GM12878 (cell line): ENCODE results near the gene KNTC1. TPM values are rescaled to one million over a fixed set of nuclear protein-coding genes. Genes with fewer than 3 reads are reported as not detected.

ENCODE experiments used
- ATAC-seq: fragments of 200-7000 bp; cut with Tn5 transposase; 3 replicates; pipeline ENCODE4 v1.9.1; 2020; ENCODE audit warnings: mild to moderate bottlenecking, moderate library complexity
- BruUV-seq: library from RNA; stranded (reverse); fragments of 400-500 nt; replicated peaks from 2 replicates; lab custom pipeline; 2021; lab: Mats Ljungman, UMichigan
- CTCF ChIA-PET: fragments of 300-600 bp; sonication (Branson Sonifier 250); formaldehyde crosslinking; extraction: SDS; loops from one replicate; lab custom pipeline; 2021; ENCODE audit warnings: inconsistent platforms; lab: Yijun Ruan, JAX
- POLR2A ChIA-PET: fragments of 350-600 bp; formaldehyde crosslinking; extraction: SDS; loops from one replicate; lab custom pipeline; 2021; ENCODE audit warnings: inconsistent platforms; lab: Charles Lee
- RAD21 ChIA-PET: fragments of 300-600 bp; sonication (Branson Sonifier 250); formaldehyde crosslinking; loops from one replicate; lab custom pipeline; 2023; ENCODE audit warnings: antibody characterized with exemption; ENCODE audit not compliant: unreplicated experiment; lab: Charles Lee
- SMC1A ChIA-PET: fragments of 300-600 bp; sonication (Branson Sonifier 250); formaldehyde crosslinking; loops from one replicate; lab custom pipeline; 2023; ENCODE audit not compliant: unreplicated experiment, uncharacterized antibody; lab: Charles Lee
- DNase-seq: peaks from one replicate; pipeline ENCODE4 v3.0.0-alpha.2; 2011; ENCODE audit warnings: low read depth, low spot score
- FAIRE-seq: peaks from 3 replicates; lab custom pipeline; 2011; peaks lifted over from hg19 to GRCh38; lab: Jason Lieb, UNC
- H2AFZ ChIP-seq: 2 replicates; pipeline ENCODE4 v1.6.0; 2011; ENCODE audit warnings: low read depth, low read length, control low read depth; ENCODE audit not compliant: control insufficient read depth
- H3K27ac ChIP-seq: 2 replicates; pipeline ENCODE4 v1.5.1; 2011; ENCODE audit warnings: control low read depth; ENCODE audit not compliant: control insufficient read depth, insufficient read depth
- H3K27me3 ChIP-seq, 2 experiments: replicated peaks in 1 of 2; 2 replicates each; pipeline versions ENCODE4 v1.6.0 to v1.6.1; 2011; ENCODE audit warnings: low read length in 1 of 2; ENCODE audit not compliant: control insufficient read depth in 2 of 2, insufficient read depth in 2 of 2
- H3K36me3 ChIP-seq, 2 experiments: 2 replicates each; pipeline ENCODE4 v1.5.1; 2011; ENCODE audit warnings: low read length in 1 of 2; ENCODE audit not compliant: control insufficient read depth in 2 of 2, insufficient read depth in 2 of 2
- H3K4me1 ChIP-seq: 2 replicates; pipeline ENCODE4 v1.6.1; 2011; ENCODE audit warnings: mild to moderate bottlenecking, low read length, moderate library complexity, mixed read lengths; ENCODE audit not compliant: control insufficient read depth, insufficient read depth
- H3K4me2 ChIP-seq: 2 replicates; pipeline ENCODE4 v1.6.0; 2011; ENCODE audit warnings: control low read depth; ENCODE audit not compliant: control insufficient read depth, insufficient read depth
- H3K4me3 ChIP-seq: fragments of 200-600 bp; sonication (generic); 2 replicates; pipeline ENCODE4 v1.5.1; 2016
- H3K79me2 ChIP-seq: 2 replicates; pipeline ENCODE4 v1.6.0; 2011; ENCODE audit warnings: low read length; ENCODE audit not compliant: control insufficient read depth, insufficient read depth
- H3K9ac ChIP-seq: 2 replicates; pipeline ENCODE4 v1.8.0; 2011; ENCODE audit warnings: low read length, control low read depth, mixed read lengths; ENCODE audit not compliant: control insufficient read depth, insufficient read depth
- H3K9me3 ChIP-seq: replicated peaks from 3 replicates; pipeline ENCODE4 v1.5.1; 2011; ENCODE audit warnings: mild to moderate bottlenecking, low read length; ENCODE audit not compliant: control insufficient read depth, insufficient read depth
- H4K20me1 ChIP-seq: 2 replicates; pipeline ENCODE4 v1.6.0; 2011; ENCODE audit not compliant: control insufficient read depth, insufficient read depth
- ASH2L ChIP-seq: fragments of 300-600, 200-600 bp; sonication (generic); IDR thresholded peaks from 2 replicates; pipeline ENCODE4 v1.6.1; 2017; ENCODE audit warnings: low read depth, mild to moderate bottlenecking, borderline replicate concordance
- CBFB ChIP-seq: IDR thresholded peaks from 2 replicates; pipeline ENCODE4 v1.6.1; 2016; ENCODE audit warnings: antibody characterized with exemption, low read depth
- JUNB ChIP-seq: IDR thresholded peaks from 2 replicates; pipeline ENCODE4 v1.6.1; 2016; ENCODE audit warnings: antibody characterized with exemption, mild to moderate bottlenecking
- JUND ChIP-seq: IDR thresholded peaks from 2 replicates; pipeline ENCODE4 v1.6.1; 2012; ENCODE audit warnings: low read depth, mild to moderate bottlenecking, low read length, improper control_type of control experiment, moderate library complexity
- KDM1A ChIP-seq: fragments of 200-600 bp; sonication (generic); IDR thresholded peaks from 2 replicates; pipeline ENCODE4 v1.6.1; 2016; ENCODE audit warnings: borderline replicate concordance
- MXI1 ChIP-seq: fragments of 150-350 bp; IDR thresholded peaks from 2 replicates; pipeline ENCODE4 v1.6.1; 2011; ENCODE audit warnings: low read depth, mild to moderate bottlenecking, inconsistent platforms, low read length, improper control_type of control experiment
- MYC ChIP-seq: IDR thresholded peaks from 2 replicates; pipeline ENCODE4 v1.6.1; 2011; ENCODE audit warnings: mild to moderate bottlenecking, low read length, moderate library complexity, inconsistent platforms; ENCODE audit not compliant: insufficient read depth, insufficient replicate concordance, insufficient read length, severe bottlenecking
- POU2F2 ChIP-seq: IDR thresholded peaks from 3 replicates; pipeline ENCODE4 v1.6.1; 2011; ENCODE audit warnings: low read depth, mild to moderate bottlenecking, low read length, borderline replicate concordance
- RCOR1 ChIP-seq: conservative IDR thresholded peaks from 2 replicates; pipeline ENCODE4 v1.6.1; 2012; ENCODE audit warnings: low read depth, low read length, improper control_type of control experiment
- RUNX3 ChIP-seq: IDR thresholded peaks from 2 replicates; pipeline ENCODE4 v1.6.1; 2012; ENCODE audit warnings: low read length, inconsistent platforms
- SIN3A ChIP-seq: IDR thresholded peaks from 2 replicates; pipeline ENCODE4 v1.6.1; 2012; ENCODE audit warnings: low read depth, low read length, improper control_type of control experiment
- SMAD5 ChIP-seq: IDR thresholded peaks from 2 replicates; pipeline ENCODE4 v1.6.1; 2016; ENCODE audit warnings: antibody characterized with exemption, low read depth
- SPI1 ChIP-seq: IDR thresholded peaks from 2 replicates; pipeline ENCODE4 v1.6.1; 2011; ENCODE audit warnings: low read depth, mild to moderate bottlenecking, low read length, moderate library complexity, borderline replicate concordance; ENCODE audit not compliant: insufficient read depth
- TCF7 ChIP-seq: IDR thresholded peaks from 2 replicates; pipeline ENCODE4 v1.6.1; 2014; ENCODE audit warnings: antibody characterized with exemption, borderline replicate concordance
- ZNF384 ChIP-seq: IDR thresholded peaks from 2 replicates; pipeline ENCODE4 v1.6.1; 2012; ENCODE audit warnings: low read depth, mild to moderate bottlenecking, low read length, improper control_type of control experiment, borderline replicate concordance
- WGBS: methylation state at CpG from one replicate; pipeline ENCODE4 v1.1.6; 2016; ENCODE audit warnings: low lambda C conversion rate; ENCODE audit not compliant: insufficient replicate concordance, insufficient coverage; ENCODE audit errors: missing lambda C conversion rate; 5-methylcytosine and 5-hydroxymethylcytosine counted together
- in situ Hi-C: fragments of 300-500 bp; cut with MboI; formaldehyde crosslinking; loops from 9 replicates; pipeline ENCODE4 v1.14.3; 2018; ENCODE audit warnings: mixed read lengths
- intact Hi-C: fragments of 100-400 bp; cut with micrococcal nuclease; formaldehyde crosslinking; loops from one replicate; pipeline ENCODE4 v1.14.2; 2022; ENCODE audit not compliant: unreplicated experiment
- polyA plus RNA-seq, 11 experiments: library from polyadenylated mRNA; depleted of rRNA in 4 of 11; unstranded in 6 of 11; stranded (reverse) in 5 of 11; fragments of >200 nt; fragmentation: Nextera tagmentation in 4 of 11; fragmentation: Illumina TruSeq in 1 of 11; extraction: Ambion mirVana in 4 of 11; extraction: Trizol in 1 of 11; gene quantifications; 1 replicate in 1 of 11; 2 replicates in 10 of 11; pipeline versions ENCODE4 v1.2.1 to v1.2.3, GENCODE V29; 2011 to 2016; ENCODE audit warnings: inconsistent platforms in 2 of 11, missing spikeins in 2 of 11, low read depth in 1 of 11
- total RNA-seq, 4 experiments: library from RNA; depleted of rRNA in 3 of 4; stranded (reverse); fragments of >200 nt in 3 of 4; fragmentation: Illumina TruSeq in 1 of 4; extraction: Trizol in 1 of 4; gene quantifications; 2 replicates each; pipeline versions ENCODE4 v1.2.1 to v1.2.3, GENCODE V29; 2013 to 2021
- TF ChIP-seq, protein P1 (sequence below): fragments of 450-650 bp; IDR thresholded peaks from 2 replicates; pipeline ENCODE4 v1.6.1; 2014; ENCODE audit warnings: mild to moderate bottlenecking
- TF ChIP-seq, protein P2 (sequence below): fragments of 450-650 bp; IDR thresholded peaks from 2 replicates; pipeline ENCODE4 v1.6.1; 2018; ENCODE audit warnings: mild to moderate bottlenecking, low read depth, moderate library complexity; ENCODE audit not compliant: partially characterized antibody
- TF ChIP-seq, protein P3 (sequence below): IDR thresholded peaks from 2 replicates; pipeline ENCODE4 v1.6.1; 2012; ENCODE audit warnings: mild to moderate bottlenecking, low read depth, low read length

KNTC1 gene
- total and polyA plus RNA-seq, 10 of the 15 experiments (the other 5 are each of a cell fraction or from before 2014, with no cell fraction given) = 37.2 to 118 (median 76.3) TPM

DNA sequence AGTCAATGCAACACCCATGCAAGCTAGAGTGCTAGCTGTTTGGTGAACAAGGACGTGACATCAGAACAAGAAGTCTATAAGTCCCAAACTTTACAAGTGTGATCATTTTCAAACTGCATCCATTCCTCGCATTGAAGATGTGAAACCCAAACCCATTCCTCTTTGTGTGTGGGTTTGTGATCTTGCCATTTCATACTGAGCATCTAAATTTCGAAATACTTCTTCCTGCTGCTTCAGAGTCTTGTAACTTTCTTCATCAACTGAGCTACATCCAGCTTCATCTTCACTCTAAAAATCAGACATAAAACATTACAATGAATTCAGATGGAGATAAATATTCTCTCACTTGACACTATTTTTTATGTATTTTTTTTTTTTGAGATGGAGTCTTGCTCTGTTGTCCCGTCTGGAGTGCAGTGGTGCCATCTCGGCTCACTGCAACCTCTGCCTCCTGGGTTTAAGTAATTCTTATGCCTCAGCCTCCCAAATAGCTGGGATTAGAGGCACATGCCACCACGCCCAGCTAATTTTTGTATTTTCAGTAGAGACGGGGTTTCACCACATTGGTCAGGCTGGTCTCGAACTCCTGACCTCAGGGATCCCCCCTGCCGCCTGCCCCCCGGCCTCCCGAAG is 21.5 kb upstream of the KNTC1 start:
- 98% methylated on average over 11 of the region's 11 CpGs for WGBS
- POLR2A ChIA-PET = no interaction called here
- DNase-seq = no peak
- no peak for ATAC-seq
- no peak overlapping the region for H3K9ac ChIP-seq
- H4K20me1 ChIP-seq = no peaks in the 10 kb centered on the region
- H3K9me3 ChIP-seq = no peaks in the 10 kb centered on the region
- H2AFZ ChIP-seq = no peak overlapping the region
- BruUV-seq = no TSS peak
- SMC1A ChIA-PET = interaction anchor here (1.0 to 1.5 kb wide), 4 partner anchors 14 to 105 kb away, joined by 3 to 6 read pairs (median 4); no protein-coding TSS in a partner anchor
- no peak for FAIRE-seq
- peaks cover 20 to 50% of the 10 kb centered on the region in 2 experiments for H3K36me3 ChIP-seq
- CTCF ChIA-PET = interaction anchor here (0.6 to 1.4 kb wide), 6 partner anchors 8 to 247 kb away, joined by 3 read pairs; partner anchors contain the start of gene DENR
- intact Hi-C loops (no loop called here), in situ Hi-C loops (no loop called here)
- H3K4me3 ChIP-seq = no peak overlapping the region
- no peak overlapping the region for H3K4me2 ChIP-seq
- H3K27me3 ChIP-seq = no peaks in the 10 kb centered on the region
- H3K27ac ChIP-seq = no peak overlapping the region
- peaks cover 2% of the 10 kb centered on the region for H3K79me2 ChIP-seq
- RAD21 ChIA-PET = interaction anchor here (1.4 kb wide), 1 partner anchor 18 kb away, joined by 3 read pairs; no protein-coding TSS in a partner anchor
- peaks cover 10% of the 10 kb centered on the region for H3K4me1 ChIP-seq
- TF ChIP-seq JUND (no peak), MYC (no peak), CBFB (no peak), SPI1 (no peak), POU2F2 (no peak), ASH2L (no peak), JUNB (no peak), KDM1A (no peak), SMAD5 (no peak), SIN3A (no peak), TCF7 (no peak), ZNF384 (no peak), MXI1 (no peak), RUNX3 (no peak), RCOR1 (no peak)
- TF ChIP-seq, protein P1, sequence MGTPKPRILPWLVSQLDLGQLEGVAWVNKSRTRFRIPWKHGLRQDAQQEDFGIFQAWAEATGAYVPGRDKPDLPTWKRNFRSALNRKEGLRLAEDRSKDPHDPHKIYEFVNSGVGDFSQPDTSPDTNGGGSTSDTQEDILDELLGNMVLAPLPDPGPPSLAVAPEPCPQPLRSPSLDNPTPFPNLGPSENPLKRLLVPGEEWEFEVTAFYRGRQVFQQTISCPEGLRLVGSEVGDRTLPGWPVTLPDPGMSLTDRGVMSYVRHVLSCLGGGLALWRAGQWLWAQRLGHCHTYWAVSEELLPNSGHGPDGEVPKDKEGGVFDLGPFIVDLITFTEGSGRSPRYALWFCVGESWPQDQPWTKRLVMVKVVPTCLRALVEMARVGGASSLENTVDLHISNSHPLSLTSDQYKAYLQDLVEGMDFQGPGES = no peak
- TF ChIP-seq, protein P2, sequence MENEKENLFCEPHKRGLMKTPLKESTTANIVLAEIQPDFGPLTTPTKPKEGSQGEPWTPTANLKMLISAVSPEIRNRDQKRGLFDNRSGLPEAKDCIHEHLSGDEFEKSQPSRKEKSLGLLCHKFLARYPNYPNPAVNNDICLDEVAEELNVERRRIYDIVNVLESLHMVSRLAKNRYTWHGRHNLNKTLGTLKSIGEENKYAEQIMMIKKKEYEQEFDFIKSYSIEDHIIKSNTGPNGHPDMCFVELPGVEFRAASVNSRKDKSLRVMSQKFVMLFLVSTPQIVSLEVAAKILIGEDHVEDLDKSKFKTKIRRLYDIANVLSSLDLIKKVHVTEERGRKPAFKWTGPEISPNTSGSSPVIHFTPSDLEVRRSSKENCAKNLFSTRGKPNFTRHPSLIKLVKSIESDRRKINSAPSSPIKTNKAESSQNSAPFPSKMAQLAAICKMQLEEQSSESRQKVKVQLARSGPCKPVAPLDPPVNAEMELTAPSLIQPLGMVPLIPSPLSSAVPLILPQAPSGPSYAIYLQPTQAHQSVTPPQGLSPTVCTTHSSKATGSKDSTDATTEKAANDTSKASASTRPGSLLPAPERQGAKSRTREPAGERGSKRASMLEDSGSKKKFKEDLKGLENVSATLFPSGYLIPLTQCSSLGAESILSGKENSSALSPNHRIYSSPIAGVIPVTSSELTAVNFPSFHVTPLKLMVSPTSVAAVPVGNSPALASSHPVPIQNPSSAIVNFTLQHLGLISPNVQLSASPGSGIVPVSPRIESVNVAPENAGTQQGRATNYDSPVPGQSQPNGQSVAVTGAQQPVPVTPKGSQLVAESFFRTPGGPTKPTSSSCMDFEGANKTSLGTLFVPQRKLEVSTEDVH = no peak
- TF ChIP-seq, protein P3, sequence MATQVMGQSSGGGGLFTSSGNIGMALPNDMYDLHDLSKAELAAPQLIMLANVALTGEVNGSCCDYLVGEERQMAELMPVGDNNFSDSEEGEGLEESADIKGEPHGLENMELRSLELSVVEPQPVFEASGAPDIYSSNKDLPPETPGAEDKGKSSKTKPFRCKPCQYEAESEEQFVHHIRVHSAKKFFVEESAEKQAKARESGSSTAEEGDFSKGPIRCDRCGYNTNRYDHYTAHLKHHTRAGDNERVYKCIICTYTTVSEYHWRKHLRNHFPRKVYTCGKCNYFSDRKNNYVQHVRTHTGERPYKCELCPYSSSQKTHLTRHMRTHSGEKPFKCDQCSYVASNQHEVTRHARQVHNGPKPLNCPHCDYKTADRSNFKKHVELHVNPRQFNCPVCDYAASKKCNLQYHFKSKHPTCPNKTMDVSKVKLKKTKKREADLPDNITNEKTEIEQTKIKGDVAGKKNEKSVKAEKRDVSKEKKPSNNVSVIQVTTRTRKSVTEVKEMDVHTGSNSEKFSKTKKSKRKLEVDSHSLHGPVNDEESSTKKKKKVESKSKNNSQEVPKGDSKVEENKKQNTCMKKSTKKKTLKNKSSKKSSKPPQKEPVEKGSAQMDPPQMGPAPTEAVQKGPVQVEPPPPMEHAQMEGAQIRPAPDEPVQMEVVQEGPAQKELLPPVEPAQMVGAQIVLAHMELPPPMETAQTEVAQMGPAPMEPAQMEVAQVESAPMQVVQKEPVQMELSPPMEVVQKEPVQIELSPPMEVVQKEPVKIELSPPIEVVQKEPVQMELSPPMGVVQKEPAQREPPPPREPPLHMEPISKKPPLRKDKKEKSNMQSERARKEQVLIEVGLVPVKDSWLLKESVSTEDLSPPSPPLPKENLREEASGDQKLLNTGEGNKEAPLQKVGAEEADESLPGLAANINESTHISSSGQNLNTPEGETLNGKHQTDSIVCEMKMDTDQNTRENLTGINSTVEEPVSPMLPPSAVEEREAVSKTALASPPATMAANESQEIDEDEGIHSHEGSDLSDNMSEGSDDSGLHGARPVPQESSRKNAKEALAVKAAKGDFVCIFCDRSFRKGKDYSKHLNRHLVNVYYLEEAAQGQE = no peak
